Kidney glomerular epithelial cell (primary cell): ENCODE results near the gene CLDN12.

Experiments used
- DNase-seq: peaks from one replicate; lab custom pipeline; 2025; lab: John Stamatoyannopoulos, UW

Gene CLDN12

DNA sequence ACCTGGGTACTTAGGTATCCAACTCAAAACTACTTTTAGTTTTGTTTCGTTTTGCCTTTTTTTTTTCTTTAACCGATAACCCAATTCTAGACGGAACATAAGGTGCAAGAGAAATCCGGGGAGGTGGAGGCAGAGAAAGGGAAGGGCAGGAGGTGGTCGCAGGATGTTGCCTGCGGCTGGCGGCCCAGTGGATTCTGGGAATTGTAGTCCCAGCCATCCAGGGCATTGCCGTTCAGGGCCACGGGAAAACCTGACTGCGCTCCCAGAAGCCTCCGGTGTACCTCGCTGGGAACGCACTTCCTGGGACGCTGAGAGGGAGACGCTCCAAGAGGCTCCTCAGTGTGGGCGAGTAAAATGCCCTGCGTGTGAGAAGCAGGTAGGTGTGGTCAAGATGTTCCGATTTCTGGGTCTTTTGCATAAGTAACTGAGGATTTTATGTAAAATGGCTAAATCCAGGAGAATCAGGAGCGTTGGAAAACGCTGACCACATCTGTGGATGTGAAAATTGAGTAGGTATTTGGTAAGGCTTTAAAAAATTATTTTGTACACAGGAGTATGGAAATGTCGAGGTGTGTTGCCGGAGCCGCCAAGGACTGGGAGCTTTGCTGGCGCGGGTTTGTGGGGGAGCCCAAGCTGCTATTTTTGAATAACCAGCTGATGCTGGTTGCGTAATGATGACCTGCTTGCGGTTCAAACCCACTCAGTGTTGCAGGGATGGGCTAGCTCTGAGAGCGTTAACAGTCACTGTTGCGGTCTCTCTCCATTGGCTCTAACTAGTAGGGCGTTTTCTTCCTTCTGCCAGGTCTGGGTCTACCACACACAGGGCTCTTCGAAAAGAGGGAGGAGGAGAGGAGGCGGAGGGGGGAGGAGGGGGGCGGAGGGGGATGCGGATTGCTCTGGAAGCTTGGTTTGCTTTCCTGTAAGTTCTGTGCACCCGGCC, at the start of gene CLDN12:
TSS of gene CLDN12 (plus strand) at position 288 of the 940 bp plus-strand sequence. CDS start 9,216 bp downstream, outside the sequence.
- DNase-seq, result peak; percentile 95

DNA sequence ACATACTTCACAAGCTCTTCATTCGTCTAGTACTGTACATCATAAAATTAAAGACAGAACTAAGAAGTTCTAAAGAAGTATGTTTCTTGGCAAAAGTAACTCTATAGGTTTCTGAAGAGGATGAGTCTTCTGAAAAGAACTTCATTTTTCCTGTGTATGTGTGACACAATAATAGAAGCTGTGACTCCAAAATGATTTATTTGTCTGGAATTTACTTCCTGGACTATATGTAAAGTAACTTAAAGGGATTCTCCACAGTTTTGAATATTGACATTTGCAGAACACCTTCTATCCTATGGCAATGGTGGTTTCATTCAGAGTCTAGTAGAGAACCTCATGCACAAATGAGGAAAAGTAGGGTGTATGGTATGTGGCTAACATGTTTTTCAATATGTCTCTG, 19.8 kb upstream of the CLDN12 start:
- DNase-seq, result peak; percentile 25

DNA sequence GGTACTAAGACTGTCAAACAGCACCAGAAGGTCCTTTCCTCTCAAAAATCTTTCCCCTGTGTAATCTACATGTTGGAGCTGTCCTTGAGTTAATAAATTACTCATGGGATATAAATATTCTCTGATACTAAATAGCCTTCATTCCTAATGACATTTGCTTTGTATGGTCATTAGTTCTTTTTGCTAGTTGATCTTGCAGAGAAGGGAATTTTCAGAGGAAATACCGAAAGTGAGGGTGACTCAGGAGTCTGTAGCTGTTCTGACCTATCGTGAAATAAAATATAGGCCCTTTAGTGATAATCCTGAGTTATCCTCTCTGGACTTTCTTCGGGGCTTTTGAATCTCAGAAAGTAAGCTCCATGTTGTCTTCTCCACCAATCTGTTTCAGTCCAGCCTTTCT, 19.4 kb upstream of the CLDN12 start:
- DNase-seq, result peak; percentile 32

DNA sequence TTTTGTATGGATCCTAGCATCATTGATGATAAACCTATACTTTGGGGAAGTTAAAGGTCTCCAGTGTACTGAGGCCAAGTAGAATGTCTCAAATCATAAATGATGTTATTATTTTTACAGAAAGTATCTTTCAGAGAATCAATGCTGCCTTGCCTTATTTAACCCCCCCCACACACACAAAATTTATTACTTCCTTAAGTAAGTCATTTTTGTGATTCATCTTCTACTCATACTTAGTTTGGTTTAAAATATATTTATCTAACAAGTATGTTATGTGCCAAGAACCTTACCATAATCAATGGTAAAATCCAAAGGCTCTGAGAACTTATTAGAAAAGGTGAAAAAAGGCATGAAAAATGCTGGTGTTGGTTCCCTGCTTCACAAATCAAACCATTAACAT, 18.8 kb upstream of the CLDN12 start:
- no peak for DNase-seq

DNA sequence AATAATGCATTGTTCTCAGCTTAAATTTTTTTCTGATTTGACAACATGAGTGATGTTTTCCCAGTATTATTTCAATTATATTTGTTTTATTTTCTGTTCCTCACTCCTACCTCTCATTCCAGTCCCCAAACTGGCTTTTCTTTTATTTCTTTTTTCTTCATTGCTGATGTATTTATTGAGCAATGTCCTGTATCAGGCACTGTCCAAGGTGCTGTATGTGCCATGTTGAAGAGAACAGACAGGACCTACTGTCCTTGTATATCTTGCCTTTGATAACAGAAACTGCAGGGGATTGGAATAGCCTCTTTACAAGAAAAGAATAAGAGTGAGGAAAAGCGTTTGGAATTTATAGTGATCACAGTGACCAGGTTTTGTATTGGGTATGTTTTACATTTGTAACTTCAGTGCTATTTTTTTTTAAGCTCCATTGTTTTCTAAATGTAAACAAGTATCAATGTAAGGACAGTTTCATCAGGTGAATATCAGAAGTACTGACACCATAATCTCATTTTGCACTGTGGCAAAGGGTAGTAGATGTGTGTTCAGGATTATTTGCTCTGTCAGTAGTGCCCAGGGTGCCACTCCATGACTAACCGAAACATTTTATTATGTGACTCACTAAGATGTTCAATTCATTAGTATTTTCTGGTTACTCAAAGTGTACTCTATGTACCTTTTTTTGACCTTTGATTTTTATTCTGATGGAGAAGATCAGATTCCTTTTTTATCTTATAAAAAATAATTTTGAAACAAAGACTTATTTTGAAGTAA, 15.6 kb upstream of the CLDN12 start:
- no peak for DNase-seq

DNA sequence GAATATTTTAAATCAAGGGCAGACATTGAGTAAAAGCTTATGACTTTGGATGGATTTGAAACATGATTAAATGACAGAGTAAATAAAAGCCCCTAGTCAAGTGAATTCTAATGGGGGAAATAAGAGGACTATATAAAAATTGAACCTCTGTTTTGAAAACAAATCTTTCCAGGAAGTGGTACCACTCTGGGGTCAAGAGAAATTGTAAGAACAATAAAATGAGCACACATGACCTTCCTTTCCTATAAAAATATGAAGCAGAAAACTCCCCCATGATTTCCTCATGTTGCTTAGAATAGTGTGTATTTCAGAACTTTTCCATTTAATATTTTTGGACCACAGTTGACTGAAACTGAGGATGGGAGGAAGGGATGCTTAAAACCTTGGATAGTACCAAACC, 12.3 kb upstream of the CLDN12 start:
- no peak for DNase-seq

DNA sequence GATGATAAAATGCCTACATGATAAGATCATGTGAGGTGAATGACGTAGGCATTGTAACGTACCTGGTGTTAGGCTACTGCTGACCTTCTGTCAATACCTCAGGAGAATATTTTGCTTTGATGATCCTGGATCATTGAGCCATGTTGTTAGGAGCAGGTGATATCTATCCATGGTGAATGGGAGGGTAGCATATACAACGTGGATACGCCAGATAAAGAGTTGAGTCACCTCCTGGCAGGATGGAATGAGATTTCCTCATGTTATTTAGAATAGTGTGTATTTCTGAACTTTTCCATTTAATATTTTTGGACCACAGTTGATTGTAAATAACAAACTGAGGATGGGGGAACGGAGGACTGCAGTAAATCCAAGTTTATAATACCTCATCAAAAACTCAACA, 11.8 kb upstream of the CLDN12 start:
- DNase-seq, result no peak

DNA sequence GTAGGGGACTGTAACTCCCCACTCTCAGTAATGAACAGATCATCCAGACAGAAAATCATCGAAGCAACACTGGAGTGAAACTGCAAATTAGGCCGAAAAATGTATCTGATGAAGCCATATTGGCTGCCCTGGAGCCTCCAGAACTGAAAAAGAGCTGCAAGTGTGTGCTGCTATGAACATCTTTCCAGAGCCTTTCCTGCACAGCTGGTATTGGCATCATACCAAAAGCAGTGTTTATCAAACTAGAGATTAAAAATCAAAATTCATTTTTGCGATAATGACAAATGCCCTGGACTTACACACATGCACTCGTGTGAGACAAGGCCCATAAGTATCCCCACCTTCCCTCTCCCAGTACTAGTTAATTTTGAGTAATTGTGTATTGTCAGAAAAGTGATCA, 6.8 kb upstream of the CLDN12 start:
- DNase-seq, result no peak

DNA sequence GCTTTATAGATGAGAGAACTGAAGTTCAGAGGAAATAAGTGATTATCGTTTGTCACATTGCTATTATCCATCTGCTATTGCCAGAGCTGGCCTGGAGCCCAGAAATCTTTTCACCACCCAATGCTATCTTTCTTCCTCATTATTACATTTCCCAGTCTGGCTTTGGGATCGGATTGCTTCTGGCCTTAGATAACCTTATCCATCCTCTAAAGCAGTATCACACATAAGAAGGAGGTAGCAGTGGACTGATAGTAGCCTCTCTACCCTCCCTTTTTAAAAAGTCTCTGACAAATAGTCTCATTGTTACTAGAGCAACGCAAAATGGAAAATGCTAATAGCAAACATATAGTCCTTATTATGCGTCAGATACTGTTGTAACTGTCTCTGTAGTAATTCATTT, 1.3 kb upstream of the CLDN12 start:
- no peak for DNase-seq

DNA sequence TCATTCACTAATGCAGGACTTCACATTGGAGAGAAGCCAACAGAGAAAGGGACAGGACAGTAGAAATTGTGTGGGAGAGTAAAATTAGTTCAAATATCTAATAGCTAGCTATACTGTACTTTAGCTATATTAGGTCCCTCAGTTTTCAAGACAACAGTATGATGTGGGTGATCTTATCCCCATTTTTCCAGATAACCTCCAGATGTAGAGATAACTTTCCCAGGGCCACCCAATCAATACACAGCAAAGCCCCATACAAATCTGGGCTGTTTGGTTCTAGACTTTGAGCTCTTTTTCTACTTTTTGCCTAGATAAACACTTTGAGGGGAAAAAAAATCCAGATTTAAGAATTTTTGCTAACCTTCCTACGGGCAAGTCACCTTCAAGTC, 482 bp upstream of the CLDN12 start:
- DNase-seq, result no peak

DNA sequence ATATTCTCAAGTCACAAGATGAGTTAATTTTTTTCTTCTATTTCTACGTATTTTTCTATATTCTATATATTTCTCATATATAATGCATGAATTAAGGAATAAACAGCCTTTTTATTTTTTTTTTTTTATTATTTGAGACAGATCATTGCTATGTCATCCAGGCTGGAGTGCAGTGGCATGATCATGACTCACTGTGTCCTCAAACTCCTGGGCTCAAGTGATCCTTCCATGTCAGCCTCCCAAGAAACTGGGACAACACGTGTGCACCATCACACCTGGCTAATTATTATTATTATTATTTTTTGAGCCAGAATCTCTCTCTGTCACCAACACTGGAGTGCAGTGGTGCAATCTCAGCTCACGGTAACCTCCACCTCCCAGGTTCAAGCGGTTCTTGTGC, 1.5 kb downstream of the CLDN12 start:
- DNase-seq, result no peak

DNA sequence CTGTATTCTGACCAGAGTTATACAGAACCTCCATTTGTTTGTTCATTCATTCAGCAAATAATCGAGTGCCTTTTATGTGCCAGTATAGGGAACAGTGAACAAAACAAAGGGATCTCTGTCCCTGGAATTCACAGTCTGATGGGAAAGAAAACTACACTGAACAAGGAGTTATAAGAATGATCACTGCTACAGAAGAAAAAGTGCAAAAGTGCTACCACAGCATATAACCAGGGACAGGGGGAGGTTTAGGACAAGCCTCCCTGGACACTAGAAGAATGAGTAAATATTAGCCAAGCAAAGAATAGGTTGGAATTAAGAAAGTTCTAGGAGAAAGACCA, 4.2 kb downstream of the CLDN12 start:
- no peak for DNase-seq

DNA sequence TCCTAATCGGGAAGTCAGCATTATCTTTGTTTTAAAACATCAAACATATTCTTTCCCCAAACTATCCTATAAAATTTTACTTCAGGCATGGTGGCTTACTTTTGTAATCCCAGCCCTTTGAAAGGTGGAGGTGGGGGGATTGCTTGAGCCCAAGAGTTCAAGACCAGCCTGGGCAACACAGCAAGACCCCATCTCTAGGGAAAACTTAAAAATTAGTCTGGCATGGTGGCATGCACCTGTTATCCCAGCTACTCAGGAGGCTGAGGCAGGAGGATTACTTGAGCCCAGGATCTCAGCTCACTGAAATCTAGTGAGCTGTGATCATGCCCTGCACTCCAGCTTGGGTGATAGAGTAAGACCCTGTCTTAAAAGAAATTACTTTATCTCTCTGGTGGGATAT, 4.9 kb downstream of the CLDN12 start:
- no peak for DNase-seq

DNA sequence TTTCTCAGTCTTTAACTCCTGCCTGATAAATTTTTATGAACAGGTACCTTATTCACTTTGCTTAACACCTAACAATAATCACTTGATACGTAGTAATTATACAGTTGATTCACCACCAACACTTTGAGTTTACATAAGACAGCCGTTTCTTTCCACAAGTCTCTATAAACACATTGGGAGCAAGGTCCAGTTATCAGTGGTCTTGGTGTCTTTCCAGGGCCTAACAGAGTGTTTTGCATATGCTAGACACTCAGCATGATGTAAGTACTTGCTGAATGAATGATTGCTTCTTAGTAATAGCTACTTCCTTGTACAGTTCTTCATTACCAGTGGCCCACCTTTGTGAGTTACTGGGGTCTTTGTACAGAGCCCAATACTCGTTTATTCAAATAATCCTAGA, 6.4 kb downstream of the CLDN12 start:
- DNase-seq, result no peak

DNA sequence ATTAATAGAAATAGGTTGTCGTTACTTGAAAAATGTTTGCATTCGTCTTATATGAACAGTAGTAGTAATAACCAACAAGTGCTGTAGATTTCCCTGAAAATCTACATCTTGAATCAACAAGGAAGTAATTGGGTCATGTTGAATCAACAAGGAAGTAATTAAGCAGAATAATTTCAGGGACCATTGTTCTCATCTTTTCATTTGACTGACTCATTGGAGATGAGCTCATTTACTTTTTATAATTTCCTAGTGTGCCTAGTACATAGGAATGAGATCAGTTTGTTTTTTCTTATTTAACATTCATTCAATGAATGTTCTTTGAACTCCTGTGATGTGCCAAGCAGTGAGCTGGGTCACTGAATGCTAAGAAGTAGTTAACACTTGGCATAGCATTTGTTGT, 8.2 kb downstream of the CLDN12 start:
- DNase-seq, result peak; percentile 19

DNA sequence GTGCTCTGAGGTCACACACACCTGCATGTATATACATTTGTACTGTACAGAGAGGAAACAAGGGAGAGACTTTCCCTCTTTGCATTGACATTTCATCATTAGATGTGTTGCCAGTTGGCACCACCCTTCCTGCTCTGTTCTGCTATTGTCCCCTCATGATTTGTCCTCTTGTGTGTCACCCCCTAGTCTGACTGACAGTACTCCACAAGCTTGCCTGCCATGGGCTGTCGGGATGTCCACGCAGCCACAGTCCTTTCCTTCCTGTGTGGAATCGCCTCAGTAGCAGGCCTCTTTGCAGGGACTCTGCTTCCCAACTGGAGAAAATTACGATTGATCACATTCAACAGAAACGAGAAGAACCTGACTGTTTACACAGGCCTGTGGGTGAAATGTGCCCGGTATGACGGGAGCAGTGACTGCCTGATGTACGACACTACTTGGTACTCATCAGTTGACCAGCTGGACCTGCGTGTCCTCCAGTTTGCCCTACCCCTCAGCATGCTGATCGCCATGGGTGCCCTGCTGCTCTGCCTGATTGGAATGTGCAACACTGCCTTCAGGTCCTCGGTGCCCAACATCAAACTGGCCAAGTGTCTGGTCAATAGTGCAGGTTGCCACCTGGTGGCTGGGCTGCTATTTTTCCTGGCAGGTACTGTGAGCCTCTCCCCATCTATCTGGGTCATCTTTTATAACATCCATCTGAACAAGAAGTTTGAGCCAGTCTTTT, 9.4 kb downstream of the CLDN12 start:
- no peak for DNase-seq

DNA sequence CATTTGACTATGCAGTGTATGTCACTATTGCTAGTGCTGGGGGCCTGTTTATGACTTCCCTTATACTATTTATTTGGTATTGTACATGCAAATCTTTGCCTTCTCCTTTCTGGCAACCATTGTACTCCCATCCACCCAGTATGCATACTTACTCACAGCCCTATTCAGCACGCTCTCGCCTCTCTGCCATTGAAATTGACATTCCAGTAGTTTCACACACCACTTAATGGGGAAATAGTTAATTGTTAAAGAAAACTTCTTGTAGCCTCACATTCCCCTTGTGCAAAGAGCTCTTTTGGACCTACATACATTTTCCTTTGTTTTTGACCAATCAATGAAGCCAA, 9.9 kb downstream of the CLDN12 start:
- DNase-seq, result no peak

DNA sequence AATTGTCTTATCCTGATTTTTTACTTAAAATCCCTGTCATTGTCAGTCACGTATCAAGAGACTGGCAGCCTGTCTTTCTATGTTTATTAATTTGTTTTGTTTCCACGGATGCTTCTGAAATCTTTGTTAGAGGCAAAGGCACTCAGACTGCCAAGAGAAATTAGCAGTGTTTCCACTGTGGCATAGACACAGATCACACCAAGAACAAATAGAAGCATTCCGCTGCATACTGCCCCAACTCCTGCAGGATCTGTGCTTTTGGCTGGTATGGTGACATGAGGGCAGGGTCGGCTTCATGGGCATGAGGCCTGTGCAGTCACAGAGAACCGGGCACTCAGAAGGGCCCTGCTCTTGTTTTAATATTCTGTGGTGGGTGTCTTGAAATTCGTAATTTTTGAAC, 18.4 kb downstream of the CLDN12 start:
- no peak for DNase-seq

DNA sequence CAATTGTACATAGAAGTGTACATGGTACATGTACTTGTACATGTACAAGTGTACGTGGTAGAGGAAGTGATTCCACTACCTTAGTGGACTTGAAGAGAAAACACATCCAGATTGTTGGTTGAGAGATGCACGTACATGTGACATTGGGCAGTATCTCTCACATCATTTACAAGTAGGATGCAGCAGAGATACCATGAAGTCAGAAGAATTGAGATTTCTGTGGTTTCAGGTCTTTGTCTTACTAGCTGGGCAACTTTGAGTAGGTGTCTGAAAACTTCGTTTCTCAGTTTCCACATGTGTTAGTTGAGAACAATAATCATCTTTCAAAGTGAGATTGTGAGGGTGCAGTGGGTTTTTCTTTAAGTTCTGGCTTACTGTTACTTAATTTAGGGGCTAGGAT, 21.5 kb downstream of the CLDN12 start:
- no peak for DNase-seq

DNA sequence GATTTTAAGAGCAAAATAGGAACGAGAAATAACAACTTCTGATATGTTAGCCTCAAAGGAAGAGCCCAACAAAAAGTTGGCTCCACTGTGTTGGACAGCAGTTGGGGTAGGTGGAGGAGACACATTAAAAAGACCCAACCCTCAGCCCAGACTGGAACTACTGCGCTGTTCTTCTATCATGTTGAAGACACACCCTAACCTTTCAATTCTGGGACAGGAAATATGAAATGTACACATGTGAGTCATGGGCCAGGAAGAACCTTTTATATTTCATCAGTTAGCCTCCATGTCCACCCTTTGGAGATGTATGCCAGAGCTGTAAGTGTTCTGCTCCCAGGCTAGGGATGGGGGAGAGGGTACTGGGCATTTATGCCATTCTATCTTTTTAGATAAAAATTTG, 22.1 kb downstream of the CLDN12 start:
- no peak for DNase-seq

DNA sequence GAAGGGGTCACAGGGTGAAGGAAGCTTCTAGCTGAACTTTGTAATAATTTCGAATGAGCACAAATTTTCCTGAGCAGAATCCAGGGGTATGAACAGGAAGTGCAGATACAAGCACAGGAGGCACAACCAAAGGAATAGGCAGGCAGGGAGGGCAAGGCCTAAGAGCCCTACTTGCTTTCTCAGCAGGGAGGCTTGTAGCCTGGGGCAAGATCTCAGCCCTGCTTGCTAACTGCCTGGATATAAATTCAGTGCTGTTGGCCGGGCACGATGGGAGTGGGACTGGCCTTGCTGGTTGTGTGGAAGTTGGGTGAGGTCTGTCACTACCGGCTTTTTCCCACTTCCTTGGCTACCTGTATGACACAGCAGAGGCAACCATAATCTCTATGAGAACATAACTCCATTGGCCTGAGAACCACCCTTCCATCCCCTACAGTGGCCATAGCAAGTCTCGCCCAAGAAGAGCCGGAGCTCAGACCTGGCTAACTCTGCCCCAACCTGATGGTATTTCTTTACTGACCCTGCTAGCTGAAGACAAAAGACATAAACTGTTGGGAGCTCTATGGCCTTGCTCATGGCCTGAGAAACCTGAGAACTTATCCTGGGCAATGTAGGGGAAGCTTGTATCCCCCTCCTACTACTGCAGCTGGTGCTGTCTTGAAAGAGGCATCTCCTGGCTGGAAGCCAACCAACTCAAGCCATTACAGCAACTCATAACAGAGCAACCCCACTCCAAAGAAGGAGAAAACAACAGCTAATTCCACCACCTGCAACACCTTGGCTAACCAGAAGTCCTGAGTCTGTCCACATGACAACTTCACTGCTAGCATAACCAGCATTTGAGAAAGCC, 27.6 kb downstream of the CLDN12 start:
- no peak for DNase-seq

DNA sequence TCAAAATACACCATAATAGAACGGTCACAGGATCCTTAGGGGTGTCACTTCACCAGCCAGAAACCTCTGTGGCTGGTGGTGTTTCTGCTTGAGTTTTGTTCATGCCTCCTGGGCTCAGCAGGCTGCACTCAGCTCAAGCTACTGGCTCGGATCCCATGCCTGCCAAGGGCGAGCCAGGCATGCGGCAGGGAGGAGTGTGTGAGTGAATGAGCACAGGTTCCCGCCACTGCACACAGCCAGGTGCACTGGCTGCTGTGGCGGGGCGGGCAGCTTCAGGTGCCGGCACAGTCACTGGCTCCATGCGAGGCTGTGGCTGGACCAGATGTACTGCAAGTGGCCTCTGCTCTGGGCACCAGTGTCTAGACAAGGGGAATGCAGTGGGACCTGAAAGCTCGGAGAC, 29.5 kb downstream of the CLDN12 start:
- DNase-seq, result no peak
